ENCODE measurements around the gene TBRG4. TPM values are rescaled to one million over a fixed set of nuclear protein-coding genes. Genes with fewer than 3 reads are reported as not detected.

The TBRG4 gene
- polyA plus RNA-seq, 1 donor from 2014 or later, result 52.8 TPM

- H3K9ac ChIP-seq (ENCODE audit: low read length), result no peak overlapping the region
- H3K27ac ChIP-seq (ENCODE audit: low read length), result no peak overlapping the region
- no peaks in the 10 kb centered on the region for H4K20me1 ChIP-seq (ENCODE audit: insufficient read depth)
- H3K9me3 ChIP-seq (ENCODE audit: low read length), result no peaks in the 10 kb centered on the region
- no peak overlapping the region for H3K4me2 ChIP-seq (ENCODE audit: low read length)
- H3K36me3 ChIP-seq (ENCODE audit: insufficient read depth, low read length), result no peaks in the 10 kb centered on the region
- H3K4me3 ChIP-seq (ENCODE audit: low read length), result no peak overlapping the region
- peaks cover 9% of the 10 kb centered on the region for H3F3A ChIP-seq (ENCODE audit: insufficient read depth, low read length, poor library complexity, severe bottlenecking)
- H2AFZ ChIP-seq (ENCODE audit: low read depth, low read length), result no peak overlapping the region
- TF ChIP-seq CTCF (IDR thresholded peaks at IDR 0.05; ENCODE audit: poor library complexity, severe bottlenecking) (no peak), EP300 (conservative IDR thresholded peaks at IDR 0.05; ENCODE audit: poor library complexity, severe bottlenecking) (no peak)
- no peaks in the 10 kb centered on the region for H3K27me3 ChIP-seq (ENCODE audit: insufficient read depth, low read depth, low read length)
- H3K9me2 ChIP-seq (ENCODE audit: insufficient read depth, low read length), result no peaks in the 10 kb centered on the region
- peaks cover 17% of the 10 kb centered on the region for H3K79me2 ChIP-seq (replicated peaks; ENCODE audit: insufficient read depth, low read length)
These were observed 19.2 kb downstream of the TBRG4 start for GRCh38 chr7:45092100-45092930.

- H3F3A ChIP-seq (ENCODE audit: insufficient read depth, low read length, poor library complexity, severe bottlenecking), result peaks cover 9% of the 10 kb centered on the region
- H3K9me3 ChIP-seq (ENCODE audit: low read length), result no peaks in the 10 kb centered on the region
- no peaks in the 10 kb centered on the region for H3K36me3 ChIP-seq (ENCODE audit: insufficient read depth, low read length)
- H3K4me2 ChIP-seq (ENCODE audit: low read length), result peak overlapping the region; percentile 100
- peak overlapping the region; percentile 100 for H3K27ac ChIP-seq (ENCODE audit: low read length)
- H2AFZ ChIP-seq (ENCODE audit: low read depth, low read length), result peak overlapping the region; percentile 87
- peaks cover 26% of the 10 kb centered on the region for H3K79me2 ChIP-seq (replicated peaks; ENCODE audit: insufficient read depth, low read length)
- peak overlapping the region; percentile 99 for H3K9ac ChIP-seq (ENCODE audit: low read length)
- no peaks in the 10 kb centered on the region for H3K27me3 ChIP-seq (ENCODE audit: insufficient read depth, low read depth, low read length)
- TF ChIP-seq CTCF (IDR thresholded peaks at IDR 0.05; ENCODE audit: poor library complexity, severe bottlenecking), result peak; percentile 12
- TF ChIP-seq POLR2AphosphoS5 (IDR thresholded peaks at IDR 0.05), result peak; percentile 82
- TF ChIP-seq RAD21 (conservative IDR thresholded peaks at IDR 0.05), result peak; percentile 59
- TF ChIP-seq EZH2 (IDR thresholded peaks at IDR 0.05; ENCODE audit: borderline replicate concordance, insufficient read depth, low read length, poor library complexity, severe bottlenecking), result no peak
- TF ChIP-seq SMC3 (conservative IDR thresholded peaks at IDR 0.05; ENCODE audit: poor library complexity), result peak; percentile 58
- TF ChIP-seq REST (IDR thresholded peaks at IDR 0.05; ENCODE audit: borderline replicate concordance), result peak; percentile 84
- TF ChIP-seq TAF1 (IDR thresholded peaks at IDR 0.05; ENCODE audit: low read depth), result peak; percentile 79
- peak; percentile 84 for TF ChIP-seq EP300 (conservative IDR thresholded peaks at IDR 0.05; ENCODE audit: poor library complexity, severe bottlenecking)
- TF ChIP-seq MXI1 (conservative IDR thresholded peaks at IDR 0.05; ENCODE audit: poor library complexity, severe bottlenecking), result peak; percentile 95
- H3K9me2 ChIP-seq (ENCODE audit: insufficient read depth, low read length), result no peaks in the 10 kb centered on the region
- H4K20me1 ChIP-seq (ENCODE audit: insufficient read depth), result no peaks in the 10 kb centered on the region
- peak overlapping the region; percentile 97 for H3K4me3 ChIP-seq (ENCODE audit: low read length)
These were observed 22.1 kb downstream of the TBRG4 start for GRCh38 chr7:45089341-45089891.
